Measurements from ENCODE around the gene EPS8L1.
"Not testable (repeated sequence)": the region's sequence is repeated elsewhere in the genome, so short reads cannot be mapped to it uniquely, and the experiment has no call there.

The EPS8L1 gene

DNA sequence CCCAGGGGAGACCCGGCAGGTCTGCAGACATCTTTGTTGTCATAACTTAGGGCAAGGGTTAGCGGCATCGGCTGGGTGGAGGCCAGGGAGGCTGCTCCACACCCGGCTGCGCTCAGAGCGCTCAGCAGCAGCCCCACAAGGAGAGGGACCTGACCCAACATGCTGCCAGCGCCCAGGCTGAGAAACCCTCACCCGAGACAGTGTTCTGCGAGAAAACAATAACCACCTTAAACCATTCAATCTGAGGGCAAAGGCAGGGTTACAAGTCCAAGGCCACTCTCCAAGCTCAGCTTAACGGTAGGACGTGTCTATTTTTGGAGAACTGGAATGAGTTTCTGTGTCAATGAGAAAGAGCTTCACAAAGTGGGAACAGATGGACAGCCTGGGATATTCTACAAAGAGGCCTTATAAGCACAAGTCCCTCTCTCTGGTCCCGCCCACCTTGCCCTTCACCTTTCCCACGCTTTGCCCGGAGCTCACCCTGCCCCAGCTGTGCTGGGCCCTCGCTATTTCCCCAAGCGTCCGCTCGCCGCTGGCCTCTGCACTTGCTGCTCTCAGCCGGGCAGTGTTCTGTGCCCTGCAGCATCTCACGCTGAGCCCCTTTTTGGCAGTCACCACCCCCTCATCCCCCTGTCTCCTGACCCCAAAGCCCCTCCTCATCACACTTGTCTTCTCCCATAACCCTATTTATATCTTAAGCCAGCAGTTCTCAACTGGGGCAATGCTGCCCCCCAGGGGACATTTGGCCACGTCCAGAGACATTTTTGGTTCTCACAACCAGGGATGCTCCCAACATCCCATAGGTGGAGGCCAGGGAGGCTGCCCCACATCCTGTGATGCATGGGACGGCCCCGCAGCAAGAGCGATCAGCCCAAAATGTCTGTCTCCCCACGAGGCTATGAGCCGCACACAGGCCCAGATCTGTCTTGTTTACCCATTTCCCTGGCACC, 24.2 kb downstream of the EPS8L1 start:
- TF ChIP-seq CTCF (IDR thresholded peaks at IDR 0.05; ENCODE audit: low read depth, low read length) = no peak
- H3K4me3 ChIP-seq (ENCODE audit: low read depth, low read length) = no peak overlapping the region

DNA sequence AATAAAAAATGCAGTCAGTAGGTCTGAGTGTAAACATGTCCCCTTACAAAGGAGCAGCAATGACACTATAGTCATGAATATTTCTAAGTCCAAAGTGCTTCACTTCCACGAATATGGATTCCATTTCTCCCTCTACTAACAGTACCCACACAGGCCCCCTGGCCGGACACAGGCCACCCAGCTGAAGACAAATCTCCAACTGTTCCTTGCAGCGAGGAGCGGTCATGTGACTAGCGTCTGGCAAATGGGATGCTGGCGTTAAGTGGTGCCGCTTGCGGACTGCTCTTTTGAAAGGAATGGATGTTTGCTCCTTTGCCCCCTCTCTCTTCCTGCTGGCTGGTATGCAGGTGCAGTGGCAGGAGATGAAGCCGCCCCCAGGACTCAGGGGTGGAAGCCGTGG, 25.6 kb downstream of the EPS8L1 start:
- no peak for TF ChIP-seq CTCF (IDR thresholded peaks at IDR 0.05; ENCODE audit: low read depth, low read length)
- H3K4me3 ChIP-seq (ENCODE audit: low read depth, low read length) = no peak overlapping the region

GRCh38 chr19:55103190-55103589, 27.5 kb downstream of the EPS8L1 start:
- no peak for TF ChIP-seq CTCF (IDR thresholded peaks at IDR 0.05; ENCODE audit: low read depth, low read length)
- H3K4me3 ChIP-seq (ENCODE audit: low read depth, low read length) = no peak overlapping the region

DNA sequence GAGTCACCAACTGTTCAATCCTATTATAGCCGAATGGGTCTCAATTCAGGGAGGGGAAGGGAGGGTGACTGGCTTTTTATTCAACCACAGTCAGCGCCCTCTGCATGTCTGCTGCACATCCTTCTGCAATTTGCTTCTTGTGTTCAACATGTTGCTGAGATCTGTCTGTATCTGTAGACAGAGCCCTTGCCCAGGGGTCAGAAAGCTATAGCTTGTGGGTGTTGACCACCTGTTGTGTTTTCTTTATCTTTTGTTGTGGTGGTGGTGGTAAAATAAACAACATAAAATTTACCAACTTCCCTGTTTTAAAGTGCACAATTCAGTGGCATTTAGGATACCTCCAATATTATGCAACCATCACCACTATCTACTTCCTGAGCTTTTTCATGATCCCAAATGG, 29.6 kb downstream of the EPS8L1 start:
- no peak overlapping the region for H3K4me3 ChIP-seq (ENCODE audit: low read depth, low read length)
- no peak for TF ChIP-seq CTCF (IDR thresholded peaks at IDR 0.05; ENCODE audit: low read depth, low read length)

GRCh38 chr19:55106591-55106990, 30.9 kb downstream of the EPS8L1 start:
- no peak overlapping the region for H3K4me3 ChIP-seq (ENCODE audit: low read depth, low read length)
- TF ChIP-seq CTCF (IDR thresholded peaks at IDR 0.05; ENCODE audit: low read depth, low read length) = no peak

- not testable (repeated sequence) for H3K4me3 ChIP-seq (ENCODE audit: low read depth, low read length)
Observed at GRCh38 chr19:55107252-55107651, 31.6 kb downstream of the EPS8L1 start.

DNA sequence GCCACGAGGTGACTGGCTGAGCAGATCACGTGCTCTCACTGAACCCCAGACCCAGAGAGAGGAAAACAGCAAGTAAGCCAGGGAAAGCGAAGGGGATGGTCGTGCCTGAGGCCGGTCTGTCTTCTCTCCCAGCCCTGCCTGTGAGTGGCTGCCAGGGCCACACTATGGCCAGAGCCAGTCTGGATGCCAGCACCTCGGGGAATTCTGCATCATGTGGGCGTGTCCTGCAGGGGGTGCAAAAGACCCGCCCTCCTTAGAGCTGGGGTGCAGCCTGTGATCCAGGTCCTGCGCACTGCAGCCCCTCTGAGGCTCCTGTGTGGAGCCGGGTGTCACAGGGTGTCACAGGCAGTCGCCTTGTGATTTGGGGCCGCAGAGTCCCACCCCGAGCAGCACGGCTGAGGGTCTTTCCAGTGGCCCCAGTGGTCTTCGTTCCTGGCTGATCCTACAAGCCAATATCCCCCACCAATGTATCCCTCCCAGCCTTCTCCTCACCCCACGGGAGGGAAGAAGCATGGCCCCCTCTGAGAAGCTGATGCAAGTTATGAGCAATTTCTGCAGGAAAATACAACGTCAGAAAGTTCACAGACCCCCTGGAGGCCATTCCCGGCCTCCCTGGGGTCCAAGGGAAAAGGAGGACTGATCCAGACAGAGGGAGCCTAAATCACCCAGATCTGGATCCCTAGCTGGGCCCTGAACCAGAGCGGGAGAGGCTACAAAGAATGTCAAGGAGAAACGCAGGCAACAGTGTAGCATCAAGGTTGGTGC, 34.0 kb downstream of the EPS8L1 start:
- no peak overlapping the region for H3K4me3 ChIP-seq (ENCODE audit: low read depth, low read length)
- TF ChIP-seq CTCF (IDR thresholded peaks at IDR 0.05; ENCODE audit: low read depth, low read length) = no peak
